Erythroblast (primary cell): Measurements from ENCODE around the gene UBE2H.
A peak's percentile ranks its signal among the peaks of the same experiment; 100 is the strongest.
"Not testable (repeated sequence)": the region's sequence is repeated elsewhere in the genome, so short reads cannot be mapped to it uniquely, and the experiment has no call there.

Experiments
- DNase-seq, 2 experiments: peaks; one replicate each; lab custom pipeline; 2025; lab: John Stamatoyannopoulos, UW
- GATA1 ChIP-seq: IDR thresholded peaks from 2 replicates; pipeline ENCODE4 v1.6.1; 2011; ENCODE audit warnings: low read depth, mild to moderate bottlenecking, control low read depth, low read length, moderate library complexity
- POLR2A ChIP-seq: IDR thresholded peaks from 2 replicates; pipeline ENCODE4 v1.6.1; 2011; ENCODE audit warnings: mild to moderate bottlenecking, low read length

The UBE2H gene

GRCh38 chr7:129845178-129845971 is 107.4 kb downstream of the UBE2H start:
- no peak for TF ChIP-seq POLR2A
- TF ChIP-seq GATA1: no peak

GRCh38 chr7:129843978-129844840 is 108.6 kb downstream of the UBE2H start:
- peak; percentile 19 to 47 for DNase-seq
- TF ChIP-seq POLR2A (no peak), GATA1 (no peak)

More at GRCh38 chr7:129845178-129845971, 107.4 kb downstream of the UBE2H start:
- DNase-seq: no peak

GRCh38 chr7:129843365-129843898 is 109.3 kb downstream of the UBE2H start:
- DNase-seq: no peak
- TF ChIP-seq POLR2A: no peak
- TF ChIP-seq GATA1: no peak

- DNase-seq: no peak
- TF ChIP-seq GATA1: no peak
- no peak for TF ChIP-seq POLR2A
These were observed 111.3 kb downstream of the UBE2H start for GRCh38 chr7:129841465-129841864.

- TF ChIP-seq POLR2A (no peak), GATA1 (no peak)
- no peak for DNase-seq
These were observed 112.0 kb downstream of the UBE2H start for GRCh38 chr7:129840757-129841156.

- DNase-seq: no peak
- no peak for TF ChIP-seq GATA1
- TF ChIP-seq POLR2A: no peak
These were observed 115.8 kb downstream of the UBE2H start for GRCh38 chr7:129836983-129837382.

GRCh38 chr7:129835569-129835968 is 117.2 kb downstream of the UBE2H start:
- TF ChIP-seq POLR2A (no peak), GATA1 (no peak)

GRCh38 chr7:129833353-129833752 is 119.4 kb downstream of the UBE2H start:
- not testable (repeated sequence) for DNase-seq

More at GRCh38 chr7:129835569-129835968, 117.2 kb downstream of the UBE2H start:
- peak; percentile 31 to 52 for DNase-seq

GRCh38 chr7:129832701-129833227 is 120.0 kb downstream of the UBE2H start:
- TF ChIP-seq GATA1: no peak
- no peak for TF ChIP-seq POLR2A
- DNase-seq: no peak

GRCh38 chr7:129832282-129832681 is 120.5 kb downstream of the UBE2H start:
- peak in 1 of 2 experiments; percentile 25 for DNase-seq
- TF ChIP-seq GATA1: no peak
- no peak for TF ChIP-seq POLR2A

- no peak for TF ChIP-seq POLR2A
- TF ChIP-seq GATA1: no peak
- peak; percentile 14 to 73 for DNase-seq
These were observed 121.2 kb downstream of the UBE2H start for GRCh38 chr7:129831424-129832058.

GRCh38 chr7:129830949-129831348 is 121.8 kb downstream of the UBE2H start:
- no peak for DNase-seq
- no peak for TF ChIP-seq POLR2A
- TF ChIP-seq GATA1: no peak

- TF ChIP-seq POLR2A (no peak), GATA1 (no peak)
- DNase-seq: peak; percentile 77 to 86
These were observed 122.8 kb downstream of the UBE2H start for GRCh38 chr7:129829737-129830631.
